DMS153 (cell line): ENCODE data around the gene SCNN1B.
"Not testable (repeated sequence)": the region's sequence is repeated elsewhere in the genome, so short reads cannot be mapped to it uniquely, and the experiment has no call there.

Source experiments
- DNase-seq: peaks from one replicate; lab custom pipeline; 2025; lab: John Stamatoyannopoulos, UW

Gene SCNN1B

GRCh38 chr16:23381702-23382101 is 79.6 kb downstream of the SCNN1B start:
- DNase-seq, result not testable (repeated sequence)

- DNase-seq, result no peak
Observed at GRCh38 chr16:23382279-23382678, 80.2 kb downstream of the SCNN1B start.

DNA sequence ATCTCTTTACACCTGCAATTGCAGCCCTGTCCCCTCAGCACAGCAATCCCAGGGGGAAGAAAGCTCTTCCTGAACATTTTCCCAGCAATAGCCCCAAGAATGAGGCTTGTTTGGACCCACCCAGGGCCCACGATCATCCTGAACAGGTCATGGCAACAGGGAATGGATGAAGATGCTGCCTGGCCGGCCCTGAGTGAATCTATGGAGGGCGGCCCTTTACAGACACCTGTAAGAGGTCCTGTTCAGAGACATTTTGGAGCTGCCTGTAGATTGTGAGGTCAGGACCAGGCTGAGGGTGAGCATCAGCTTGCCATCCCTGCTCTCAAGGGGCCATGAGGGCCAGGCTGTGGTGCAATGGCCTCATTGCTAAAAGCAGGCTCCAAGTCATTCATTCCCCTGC is 81.8 kb downstream of the SCNN1B start:
- no peak for DNase-seq

DNA sequence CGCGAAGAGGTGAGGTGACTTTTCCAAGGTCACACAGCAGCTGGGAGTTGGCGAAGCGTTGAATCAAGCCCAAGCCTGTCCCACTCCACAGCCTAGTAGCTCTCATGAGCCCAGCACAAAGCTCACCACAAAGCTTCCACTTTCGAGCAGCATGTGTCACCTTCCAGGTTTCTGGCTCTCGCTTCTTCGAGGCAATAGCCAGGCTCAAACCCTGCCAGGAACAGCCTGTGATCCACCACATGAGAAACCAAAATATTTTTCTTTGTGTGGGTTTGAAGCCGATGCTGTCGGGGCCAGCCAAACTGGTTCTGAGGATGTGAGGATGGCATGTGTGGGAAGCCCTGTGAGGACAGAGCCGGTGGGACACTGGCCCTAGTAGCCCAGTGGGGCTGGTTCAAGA is 82.8 kb downstream of the SCNN1B start:
- DNase-seq, result no peak

DNA sequence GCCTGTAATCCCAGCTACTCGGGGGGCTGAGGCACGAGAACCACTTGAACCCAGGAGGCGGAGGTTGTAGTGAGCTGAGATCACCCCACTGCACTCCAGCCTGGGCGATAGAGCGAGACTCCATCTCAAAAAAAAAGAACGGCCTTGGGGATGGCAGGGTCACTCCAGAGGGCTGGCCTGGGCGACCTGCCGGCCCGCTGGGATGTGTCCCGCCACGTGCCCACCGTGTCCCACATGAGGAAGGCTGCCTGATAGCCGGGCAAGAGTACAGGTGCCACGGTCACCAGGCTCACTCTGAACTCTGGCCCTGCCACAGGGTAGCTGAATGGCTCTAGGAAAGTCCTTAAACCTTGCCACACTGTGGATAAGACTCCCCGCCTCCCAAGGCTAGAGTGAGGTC is 83.3 kb downstream of the SCNN1B start:
- no peak for DNase-seq

DNA sequence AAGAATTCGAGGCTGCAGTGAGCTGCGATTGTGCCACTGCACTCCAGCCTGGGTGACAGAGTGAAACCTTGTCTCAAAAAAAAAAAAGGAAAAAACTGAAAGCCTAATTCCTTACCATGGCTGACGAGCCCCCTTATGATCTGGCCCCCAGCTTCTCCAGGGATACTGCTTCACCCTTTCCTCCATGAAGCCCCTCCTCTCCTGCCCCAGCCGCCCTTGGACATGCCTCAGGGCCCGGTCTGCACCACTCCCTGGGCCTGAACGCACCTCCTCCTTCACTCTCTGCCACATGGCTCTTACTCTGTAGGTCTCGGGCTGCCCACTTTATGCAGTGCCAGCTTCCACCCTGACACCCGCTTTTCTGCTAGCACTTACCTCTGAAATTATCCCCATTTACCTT is 85.6 kb downstream of the SCNN1B start:
- DNase-seq, result no peak

DNA sequence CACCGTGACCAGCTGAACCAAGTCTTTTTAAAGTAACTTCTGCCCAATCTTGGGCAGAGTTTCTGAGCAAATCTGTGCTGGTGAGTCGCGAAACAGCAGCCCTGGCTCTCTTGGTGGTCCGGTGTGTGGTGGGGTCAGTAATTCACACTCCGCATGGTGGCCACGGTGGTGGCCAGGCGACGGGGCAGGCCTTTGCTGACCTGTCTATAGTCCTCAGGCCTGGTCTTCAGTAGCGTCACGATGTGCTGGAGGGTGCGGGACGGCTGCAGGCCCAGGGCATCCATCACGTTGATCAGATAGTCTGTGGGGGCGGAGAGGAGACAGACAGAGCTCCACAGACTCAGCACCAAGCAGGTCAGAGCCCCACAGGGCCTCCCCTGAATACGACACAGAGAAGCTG is 86.7 kb downstream of the SCNN1B start:
- DNase-seq, result no peak

DNA sequence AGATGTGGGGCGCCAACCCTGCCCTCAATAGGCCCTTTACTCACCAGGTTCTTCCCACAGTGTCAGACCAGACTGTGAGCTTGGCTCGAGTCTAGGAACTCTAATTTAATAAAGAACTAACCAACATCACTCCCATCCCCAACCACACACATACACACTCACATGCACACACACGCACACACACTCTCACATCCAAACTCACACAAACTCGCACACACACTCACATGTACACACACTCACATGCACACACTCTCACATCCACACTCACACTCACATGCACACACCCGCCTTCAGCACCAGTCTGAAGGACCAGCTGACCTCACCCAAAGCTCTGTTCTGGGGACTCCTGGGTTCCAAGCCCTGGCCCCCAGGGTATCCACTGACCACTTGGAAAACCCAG is 87.1 kb downstream of the SCNN1B start:
- DNase-seq, result no peak

- DNase-seq, result not testable (repeated sequence)
Observed at GRCh38 chr16:23389936-23390335, 87.8 kb downstream of the SCNN1B start.

- DNase-seq, result no peak
Observed at GRCh38 chr16:23391381-23392222, 89.5 kb downstream of the SCNN1B start.

- DNase-seq, result no peak
Observed at GRCh38 chr16:23392223-23392600, 90.1 kb downstream of the SCNN1B start.

GRCh38 chr16:23394141-23394831 is 92.2 kb downstream of the SCNN1B start:
- DNase-seq, result no peak

- DNase-seq, result no peak
Observed at GRCh38 chr16:23395732-23396131, 93.6 kb downstream of the SCNN1B start.

GRCh38 chr16:23397464-23397863 is 95.4 kb downstream of the SCNN1B start:
- no peak for DNase-seq

GRCh38 chr16:23398987-23399805 is 97.1 kb downstream of the SCNN1B start:
- DNase-seq, result no peak

DNA sequence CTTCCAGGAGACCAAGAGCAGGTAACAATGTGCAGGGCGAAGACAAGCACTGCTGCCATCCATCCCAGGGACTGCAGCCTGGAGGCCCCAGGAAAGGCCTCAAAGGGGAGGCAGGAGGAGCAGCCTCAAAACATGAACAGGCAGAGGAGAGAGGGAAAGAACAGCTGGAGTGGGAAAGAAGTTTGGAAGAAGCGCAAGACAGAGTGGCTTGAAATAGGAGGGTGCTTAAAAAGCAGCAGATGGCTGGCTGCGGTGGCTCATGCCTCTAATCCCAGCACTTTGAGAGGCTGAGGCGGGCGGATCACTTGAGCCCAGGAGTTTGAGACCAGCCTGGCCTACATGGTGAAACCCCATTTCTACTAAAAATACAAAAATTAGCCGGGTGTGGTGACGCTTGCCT is 98.3 kb downstream of the SCNN1B start:
- DNase-seq, result not testable (repeated sequence)

DNA sequence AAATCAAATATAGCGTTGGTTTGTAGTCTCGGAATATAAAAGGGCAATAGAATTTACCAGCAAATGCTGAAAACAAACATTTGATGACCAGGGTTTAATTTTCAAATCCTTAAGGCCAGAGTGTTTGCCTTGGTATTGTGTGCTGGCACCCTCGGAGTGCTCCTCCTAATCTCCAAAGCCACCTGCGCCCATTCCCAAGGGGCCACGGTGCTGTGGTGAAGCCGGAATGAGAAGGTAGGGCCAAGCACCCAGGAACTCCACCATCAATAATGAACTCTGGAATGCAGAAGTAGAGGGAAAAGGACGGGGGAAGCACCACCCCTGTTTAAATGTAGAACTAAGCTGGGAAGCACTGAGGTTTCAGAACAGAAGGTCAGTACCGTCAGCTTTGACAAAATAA is 99.0 kb downstream of the SCNN1B start:
- DNase-seq, result no peak

DNA sequence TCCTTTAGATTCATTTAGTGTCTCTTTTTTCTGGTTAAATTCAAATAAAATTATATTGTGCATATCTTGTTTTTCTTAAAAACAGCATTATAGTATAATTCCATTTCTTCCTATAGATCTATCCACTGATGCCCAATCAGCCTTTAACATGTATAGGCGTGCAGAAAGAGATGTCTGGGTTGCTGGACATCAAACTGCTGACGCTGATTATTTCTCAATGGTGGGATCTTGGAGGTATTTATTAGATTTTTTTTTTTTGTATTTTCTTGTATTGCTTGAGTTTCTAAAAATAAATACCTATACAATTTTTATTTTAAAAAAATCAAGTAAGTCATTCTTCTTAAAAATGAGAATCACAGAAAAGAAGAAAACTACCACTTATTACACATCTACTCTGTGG is 100.0 kb downstream of the SCNN1B start:
- no peak for DNase-seq

- DNase-seq, result no peak
Observed at GRCh38 chr16:23403547-23403946, 101.4 kb downstream of the SCNN1B start.

DNA sequence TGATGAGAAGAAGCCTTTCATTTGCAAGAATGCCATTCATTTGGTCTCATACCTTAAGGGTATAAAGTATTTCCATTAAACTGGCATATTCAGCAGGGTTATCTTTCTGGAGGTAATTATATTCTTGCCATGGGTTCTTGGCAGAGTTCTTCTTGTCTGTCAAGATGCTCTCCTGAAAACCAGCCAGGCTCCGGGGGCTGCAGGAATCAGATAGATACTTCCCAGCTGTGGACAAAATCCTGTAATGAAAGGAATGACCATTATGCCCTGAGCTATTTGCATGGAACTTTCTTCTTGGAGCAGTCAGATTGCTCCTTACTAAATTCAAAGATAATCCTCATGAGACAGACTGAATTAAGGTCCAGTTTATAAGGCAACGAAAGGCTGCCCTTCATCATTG is 103.9 kb downstream of the SCNN1B start:
- no peak for DNase-seq

GRCh38 chr16:23406546-23407240 is 104.6 kb downstream of the SCNN1B start:
- DNase-seq, result no peak
